Mucosa of descending colon (tissue), 3 donors: ENCODE measurements around the gene OLFM1. TPM values are rescaled to one million over a fixed set of nuclear protein-coding genes. Genes with fewer than 3 reads are reported as not detected.

ENCODE experiments used
- ATAC-seq: fragments of 200-7000 bp; cut with Tn5 transposase; one replicate; pipeline ENCODE4 v1.9.1; 2020; ENCODE audit warnings: mild to moderate bottlenecking, moderate library complexity
- DNase-seq, 3 donors: peaks; one replicate each; pipeline ENCODE4 v3.0.0-alpha.2; 2020
- H3K36me3 ChIP-seq: fragments of 200-600 bp; one replicate; pipeline ENCODE4 v1.8.0; 2021; ENCODE audit warnings: low read depth, mild to moderate bottlenecking
- H3K4me1 ChIP-seq: fragments of 200-600 bp; one replicate; pipeline ENCODE4 v1.8.0; 2021; ENCODE audit warnings: low read depth, mild to moderate bottlenecking
- H3K4me3 ChIP-seq: fragments of 200-600 bp; one replicate; pipeline ENCODE4 v1.8.0; 2021; ENCODE audit warnings: mild to moderate bottlenecking
- H3K9me3 ChIP-seq: fragments of 200-600 bp; one replicate; pipeline ENCODE4 v1.8.0; 2021; ENCODE audit warnings: mild to moderate bottlenecking
- intact Hi-C, 2 donors: fragments of 100-400 bp; cut with DNase I in 1 of 2; cut with micrococcal nuclease in 1 of 2; formaldehyde crosslinking; loops; one replicate each; pipeline versions ENCODE4 v1.11.0 to v1.11.1; 2022; cut with DNase I, micrococcal nuclease
- total RNA-seq, 3 donors: library from RNA; stranded (reverse); fragmentation: NEBNext Ultra II Directional in 2 of 3; extraction: Animal tissue kit (Norgen Biotek cat#: 25700) in 2 of 3; gene quantifications; one replicate each; pipeline versions ENCODE4 v1.2.1 to v1.2.4, GENCODE V29; 2021 to 2023
- TF ChIP-seq, protein P1 (sequence below): fragments of 200-600 bp; IDR thresholded peaks from one replicate; pipeline ENCODE4 v1.8.0; 2022; ENCODE audit warnings: antibody characterized with exemption, mild to moderate bottlenecking
- donor health status: DM: no; HTN: no; CAD: no; lungs with moderate emphysema.
- donor health status: DM: no; HTN: no; CAD: no.
- donor health status: DM: no; HTN: yes; CAD: no.

OLFM1 gene
- total RNA-seq, 3 donors from 2014 or later, result 4.6 to 17.7 (median 13.9) TPM

GRCh38 chr9:135067096-135067710 lies 20.3 kb upstream of the OLFM1 start:
- DNase-seq (peak in 1 of 3 donors; percentile 29), ATAC-seq (no peak)
- intact Hi-C loops, result no loop called here
- no peaks in the 10 kb centered on the region for H3K4me1 ChIP-seq
- TF ChIP-seq, protein P1, sequence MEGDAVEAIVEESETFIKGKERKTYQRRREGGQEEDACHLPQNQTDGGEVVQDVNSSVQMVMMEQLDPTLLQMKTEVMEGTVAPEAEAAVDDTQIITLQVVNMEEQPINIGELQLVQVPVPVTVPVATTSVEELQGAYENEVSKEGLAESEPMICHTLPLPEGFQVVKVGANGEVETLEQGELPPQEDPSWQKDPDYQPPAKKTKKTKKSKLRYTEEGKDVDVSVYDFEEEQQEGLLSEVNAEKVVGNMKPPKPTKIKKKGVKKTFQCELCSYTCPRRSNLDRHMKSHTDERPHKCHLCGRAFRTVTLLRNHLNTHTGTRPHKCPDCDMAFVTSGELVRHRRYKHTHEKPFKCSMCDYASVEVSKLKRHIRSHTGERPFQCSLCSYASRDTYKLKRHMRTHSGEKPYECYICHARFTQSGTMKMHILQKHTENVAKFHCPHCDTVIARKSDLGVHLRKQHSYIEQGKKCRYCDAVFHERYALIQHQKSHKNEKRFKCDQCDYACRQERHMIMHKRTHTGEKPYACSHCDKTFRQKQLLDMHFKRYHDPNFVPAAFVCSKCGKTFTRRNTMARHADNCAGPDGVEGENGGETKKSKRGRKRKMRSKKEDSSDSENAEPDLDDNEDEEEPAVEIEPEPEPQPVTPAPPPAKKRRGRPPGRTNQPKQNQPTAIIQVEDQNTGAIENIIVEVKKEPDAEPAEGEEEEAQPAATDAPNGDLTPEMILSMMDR, result no peak
- H3K9me3 ChIP-seq, result peaks cover 11% of the 10 kb centered on the region
- H3K4me3 ChIP-seq, result no peak overlapping the region
- H3K36me3 ChIP-seq, result no peaks in the 10 kb centered on the region

GRCh38 chr9:135068776-135069415 lies 18.6 kb upstream of the OLFM1 start:
- Histone ChIP-seq H3K4me1 (no peaks in the 10 kb centered on the region), H3K36me3 (no peaks in the 10 kb centered on the region), H3K9me3 (peaks cover 6% of the 10 kb centered on the region), H3K4me3 (no peak overlapping the region)
- intact Hi-C loops, result no loop called here
- ATAC-seq (no peak), DNase-seq (peak in 1 of 3 donors; percentile 35)
- TF ChIP-seq, protein P1, result no peak

DNA sequence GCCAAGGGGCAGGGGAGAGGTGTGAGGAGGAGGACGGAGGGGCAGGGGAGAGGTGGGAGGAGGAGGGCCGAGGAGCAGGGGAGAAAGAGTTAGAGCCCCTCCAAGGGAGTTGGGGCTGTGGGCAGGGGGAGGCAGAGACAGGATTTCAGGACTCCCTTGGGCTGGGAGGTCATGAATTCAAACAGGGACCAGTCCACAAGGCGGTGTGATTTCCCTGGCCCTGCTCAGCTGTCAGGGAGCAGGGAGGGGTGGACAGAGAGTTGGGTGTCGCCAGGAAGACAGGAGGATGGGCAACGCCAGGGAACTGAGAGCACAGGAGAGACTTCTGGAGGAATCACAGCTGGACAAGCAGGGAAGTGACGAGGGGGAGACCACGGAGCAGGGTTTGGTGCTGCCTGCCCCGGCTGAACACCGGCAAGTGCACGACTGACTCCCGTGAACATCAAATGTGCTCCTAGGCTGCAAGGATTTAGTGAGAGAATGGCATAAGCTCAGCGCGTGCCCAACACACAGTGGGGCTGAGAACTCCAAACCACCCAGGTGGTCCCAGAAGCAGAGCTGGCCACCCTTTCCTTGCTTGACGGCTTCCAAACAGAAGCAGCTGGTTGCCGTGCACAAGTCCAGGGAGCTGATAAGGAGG lies 17.8 kb upstream of the OLFM1 start:
- ATAC-seq (no peak), DNase-seq (peak in 1 of 3 donors; percentile 7)
- H3K4me3 ChIP-seq, result no peak overlapping the region
- H3K9me3 ChIP-seq, result no peaks in the 10 kb centered on the region
- H3K4me1 ChIP-seq, result no peaks in the 10 kb centered on the region
- H3K36me3 ChIP-seq, result no peaks in the 10 kb centered on the region
- TF ChIP-seq, protein P1, result no peak
- intact Hi-C loops, result no loop called here

- intact Hi-C loops, result no loop called here
- Histone ChIP-seq H3K9me3 (no peaks in the 10 kb centered on the region), H3K4me1 (no peaks in the 10 kb centered on the region), H3K4me3 (no peak overlapping the region), H3K36me3 (no peaks in the 10 kb centered on the region)
- ATAC-seq, result no peak
- TF ChIP-seq, protein P1, result no peak
- no peak for DNase-seq
Measured at GRCh38 chr9:135070198-135070951, 17.1 kb upstream of the OLFM1 start.

DNA sequence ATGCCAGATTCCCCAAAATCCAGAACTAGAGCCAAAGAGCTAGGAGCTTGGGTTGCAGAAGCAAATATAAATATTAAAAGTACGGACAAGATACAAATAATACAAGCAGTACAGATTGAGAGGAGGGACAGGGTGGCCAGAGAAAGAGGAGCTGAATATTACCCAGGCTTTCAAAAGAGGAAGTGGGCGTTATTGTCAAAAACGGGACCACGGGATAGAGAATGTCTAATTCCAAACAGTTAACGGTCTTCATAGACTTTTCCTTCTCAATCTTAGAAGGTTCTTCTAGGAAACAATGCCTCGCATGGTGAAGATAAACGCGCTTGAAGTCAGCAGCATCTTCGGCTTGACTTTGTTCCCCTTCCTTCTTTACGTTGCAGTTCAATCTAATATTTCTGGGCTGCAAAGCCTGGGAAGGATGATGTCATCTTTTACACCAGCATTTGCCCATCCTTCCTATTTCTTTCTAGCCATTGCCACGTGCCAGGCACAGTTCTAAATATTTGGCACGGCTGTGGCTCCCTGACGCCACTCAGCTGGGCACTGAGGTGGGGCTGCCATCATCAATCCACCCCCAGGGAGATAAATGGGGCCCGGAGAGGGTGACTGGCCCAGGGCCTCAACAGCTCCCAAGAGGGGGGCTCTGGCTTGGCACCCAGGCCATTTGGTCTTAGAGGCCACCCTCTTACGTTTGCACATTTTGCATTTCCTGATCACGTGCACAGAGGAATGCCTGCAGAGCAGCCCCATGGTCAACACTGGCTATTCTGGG lies 16.3 kb upstream of the OLFM1 start:
- Histone ChIP-seq H3K36me3 (no peaks in the 10 kb centered on the region), H3K4me3 (no peak overlapping the region), H3K9me3 (no peaks in the 10 kb centered on the region), H3K4me1 (peaks cover 5% of the 10 kb centered on the region)
- intact Hi-C loops, result no loop called here
- TF ChIP-seq, protein P1, result no peak
- no peak for ATAC-seq
- no peak for DNase-seq
